NCI-H2171 (cell line): ENCODE results near the gene MMP13.
"Not testable (repeated sequence)": the region's sequence is repeated elsewhere in the genome, so short reads cannot be mapped to it uniquely, and the experiment has no call there.

ENCODE experiments used
- DNase-seq: peaks from one replicate; lab custom pipeline; 2025; lab: John Stamatoyannopoulos, UW

MMP13 gene

DNA sequence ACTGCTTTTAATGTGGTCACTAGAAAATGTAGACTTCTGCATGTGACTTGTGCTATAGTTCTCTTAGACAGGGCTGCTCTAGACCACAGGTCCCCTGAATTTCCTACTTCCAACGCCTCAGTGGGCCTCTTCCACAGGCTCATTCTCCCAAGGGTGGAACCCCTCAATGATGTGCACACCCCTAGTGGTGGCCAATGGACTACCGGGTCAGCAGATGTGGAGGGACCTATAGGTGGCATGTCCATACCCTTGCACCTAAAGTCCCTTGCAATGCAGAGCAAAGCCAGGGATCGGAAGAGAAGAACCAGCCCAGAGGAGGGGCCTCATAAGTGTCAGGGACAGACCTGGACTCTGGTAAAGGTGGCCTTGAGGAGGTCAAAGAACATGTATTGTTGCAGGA lies 20.0 kb downstream of the MMP13 start:
- DNase-seq: no peak

DNA sequence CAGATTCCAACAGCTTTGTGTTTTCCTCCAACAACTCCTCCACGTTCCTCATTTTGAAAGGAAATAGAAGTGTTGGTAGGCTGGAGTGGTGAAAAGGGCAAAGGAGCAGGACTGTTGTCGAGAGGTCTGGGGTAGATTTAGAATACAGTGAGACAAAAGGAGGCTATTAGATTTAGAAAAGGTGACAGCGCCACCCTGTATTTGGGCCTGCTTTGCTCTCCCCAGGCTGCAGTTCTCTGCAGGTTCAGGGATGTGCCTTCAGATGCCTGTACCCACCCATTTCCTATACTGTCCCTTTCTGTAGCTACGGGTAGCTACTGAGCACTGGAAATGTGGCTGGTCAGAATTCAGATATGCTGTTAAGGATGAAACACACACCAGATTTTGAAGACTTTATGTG lies 20.8 kb downstream of the MMP13 start:
- DNase-seq: no peak

DNA sequence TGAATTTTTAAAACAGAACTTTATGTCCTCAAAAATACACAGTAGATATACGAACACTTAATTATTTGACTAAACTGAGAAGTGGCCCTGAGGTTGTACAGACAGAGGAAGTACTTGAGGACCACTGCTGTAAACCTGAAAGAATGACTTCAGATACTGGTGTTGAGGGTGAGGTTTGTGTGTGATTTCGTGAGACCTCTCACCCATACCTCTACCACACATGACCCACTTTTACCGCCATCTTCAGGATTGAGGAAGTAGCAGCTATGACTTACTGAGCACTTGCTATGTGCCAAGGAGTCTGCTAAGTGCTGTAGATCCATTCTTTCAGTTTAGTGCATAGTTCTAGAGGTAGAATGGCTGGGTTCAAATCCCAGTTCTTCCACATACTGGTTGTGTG lies 21.9 kb downstream of the MMP13 start:
- no peak for DNase-seq

DNA sequence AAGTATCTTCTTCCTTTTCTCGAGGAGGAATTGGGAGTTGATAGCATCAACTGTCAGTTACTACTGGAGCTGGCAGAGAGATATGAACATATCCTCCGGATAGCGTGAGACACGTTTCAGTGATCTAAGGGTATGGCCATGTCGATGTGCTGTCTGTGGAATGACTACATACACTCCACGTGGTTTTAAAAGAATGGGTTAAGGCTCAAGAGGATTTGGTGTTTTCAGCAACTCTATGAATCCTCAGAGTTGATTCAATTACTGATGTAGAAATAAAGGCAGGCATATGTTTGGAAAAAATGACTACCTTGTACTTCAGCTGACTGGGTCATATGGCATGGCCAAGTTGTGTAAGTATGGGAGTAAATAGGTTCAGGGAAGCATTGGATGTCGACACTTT lies 22.9 kb downstream of the MMP13 start:
- no peak for DNase-seq

DNA sequence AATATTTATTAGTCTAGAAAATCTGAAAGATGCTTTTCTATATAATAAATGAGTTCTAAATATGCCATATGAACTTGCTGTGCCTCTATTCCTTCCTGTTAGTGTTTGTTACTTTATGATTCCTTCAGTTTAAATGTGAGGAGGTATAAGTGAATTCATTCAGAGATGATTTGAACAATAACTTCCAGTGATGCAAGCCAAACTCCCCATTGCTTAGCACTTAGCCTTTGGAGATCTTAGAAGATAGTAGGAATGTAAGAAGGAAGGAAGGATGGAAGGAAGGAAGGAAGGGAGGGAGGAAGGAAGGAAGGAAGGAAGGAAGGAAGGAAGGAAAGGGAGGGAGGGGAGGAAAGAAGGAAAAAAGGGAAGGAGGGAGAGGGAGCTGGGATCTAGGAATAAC lies 25.1 kb downstream of the MMP13 start:
- no peak for DNase-seq

DNA sequence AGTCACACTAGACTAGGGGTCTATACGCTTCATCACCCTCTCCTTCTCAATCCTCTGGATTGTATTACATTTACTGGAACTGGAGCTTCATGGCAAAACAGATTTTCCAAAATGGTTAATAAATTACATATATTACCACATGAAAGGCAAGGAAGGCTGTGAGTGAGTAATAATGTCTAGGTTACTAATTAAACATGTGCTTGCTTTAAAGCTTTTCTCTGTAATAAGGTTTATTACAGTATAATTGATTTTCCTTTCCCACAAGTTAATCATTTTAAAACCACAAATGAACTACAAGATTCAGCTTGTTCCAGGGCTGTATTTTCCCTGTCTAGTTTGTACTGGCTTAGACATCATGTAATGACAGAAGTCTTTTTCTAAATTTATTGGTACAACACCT lies 25.6 kb downstream of the MMP13 start:
- no peak for DNase-seq

DNA sequence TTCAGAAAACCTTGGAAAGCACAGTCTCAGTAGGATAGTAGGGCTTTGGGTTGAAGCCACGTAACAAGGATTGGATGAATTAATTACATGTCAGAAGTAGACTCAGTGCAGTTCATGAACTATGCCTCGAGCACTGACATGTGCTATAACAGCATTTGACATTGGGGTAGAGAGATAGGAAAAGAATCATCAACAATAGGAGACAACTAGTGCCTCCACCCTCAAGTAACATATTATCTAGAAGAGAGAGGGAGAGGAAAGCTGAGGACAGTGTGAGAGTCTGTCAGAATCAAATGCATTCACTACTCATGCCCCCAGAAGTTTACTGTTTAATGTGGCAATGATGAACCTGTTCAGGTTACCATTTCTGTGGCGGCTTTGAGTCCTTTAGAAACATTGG lies 26.4 kb downstream of the MMP13 start:
- no peak for DNase-seq

DNA sequence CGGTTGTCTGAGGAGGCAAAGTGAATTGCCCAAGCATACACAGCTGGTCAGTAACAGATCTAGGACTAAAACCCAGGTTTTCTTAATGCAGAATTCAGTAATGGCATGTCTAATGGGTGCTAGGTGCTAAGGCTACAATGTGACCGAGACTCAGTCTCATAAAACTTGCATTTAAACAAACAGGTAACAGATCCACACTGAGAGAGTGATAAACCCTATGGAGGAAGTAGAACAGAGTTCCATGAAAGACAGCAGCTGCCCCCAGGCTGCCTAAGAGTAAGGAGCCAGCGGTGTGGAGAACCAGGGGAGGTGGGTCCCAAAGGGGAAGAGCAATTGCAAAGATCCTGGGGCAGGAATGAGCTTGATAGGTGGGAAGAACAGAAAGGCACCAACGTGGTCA lies 27.3 kb downstream of the MMP13 start:
- no peak for DNase-seq

DNA sequence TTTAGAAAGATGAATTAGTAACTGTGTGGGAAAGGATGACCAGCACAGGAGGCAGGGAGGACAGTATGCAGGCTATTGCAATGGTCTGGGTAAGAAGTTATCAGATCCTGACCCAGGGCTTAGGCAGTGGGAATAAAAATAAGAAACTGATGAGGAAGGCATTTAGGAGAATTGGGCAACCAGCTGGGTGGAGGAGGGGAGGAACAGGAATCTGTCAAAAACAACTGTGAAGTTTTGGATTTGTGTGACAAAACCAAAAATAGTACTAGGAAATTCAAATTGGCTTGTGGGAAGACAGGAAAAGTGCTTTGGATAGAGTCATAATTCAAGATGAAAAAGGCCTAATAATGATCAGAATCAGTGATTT lies 27.9 kb downstream of the MMP13 start:
- no peak for DNase-seq

DNA sequence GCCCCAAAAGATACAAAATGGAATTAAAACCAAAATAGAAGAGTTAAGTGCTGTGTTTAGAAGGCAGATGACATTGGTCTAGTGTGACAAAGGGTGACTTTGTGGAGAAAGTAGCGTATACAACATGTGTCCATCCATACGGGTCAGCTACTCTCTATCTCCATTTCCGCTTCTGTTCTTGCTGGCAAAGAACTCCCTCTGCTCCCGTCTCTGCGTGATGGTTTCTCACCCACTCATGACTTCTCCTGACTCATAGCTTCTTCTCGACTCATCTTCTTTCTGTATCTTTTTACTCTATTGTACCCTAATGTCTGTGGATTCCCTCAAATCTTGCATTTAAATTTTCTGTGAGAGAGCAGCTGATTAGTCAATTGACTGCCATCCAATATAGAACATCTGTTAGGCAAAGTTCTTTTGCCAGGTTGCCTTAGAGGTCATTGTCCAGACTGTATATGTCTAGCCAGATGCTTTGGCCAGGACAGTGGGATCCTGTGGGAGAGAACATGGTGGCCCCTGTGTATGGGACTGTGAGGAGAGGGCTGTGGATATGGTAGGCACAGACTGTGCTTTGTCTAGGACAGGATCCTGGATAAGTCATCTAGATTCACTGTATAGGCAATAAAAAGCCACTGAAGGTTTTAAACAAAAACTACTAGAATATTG lies 28.4 kb downstream of the MMP13 start:
- no peak for DNase-seq

DNA sequence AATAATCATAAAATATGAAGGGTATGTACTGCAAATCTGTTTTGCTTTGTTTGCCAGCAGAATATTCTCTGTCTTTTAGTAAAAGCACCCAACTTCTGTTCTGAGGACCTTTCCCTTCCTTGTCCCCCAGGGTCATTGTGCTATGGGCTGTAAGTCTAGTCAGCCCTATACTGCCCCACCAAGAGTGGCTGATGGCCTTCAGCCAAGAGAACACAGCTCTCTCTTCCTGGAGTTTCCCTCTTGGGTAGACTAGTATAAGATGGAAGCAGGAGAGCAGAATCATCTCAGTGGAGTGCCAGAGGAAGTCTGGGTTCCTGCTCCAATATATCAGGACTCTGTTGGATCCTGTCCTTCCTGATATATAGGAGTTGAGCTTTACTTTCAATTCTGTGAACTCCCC lies 29.0 kb downstream of the MMP13 start:
- DNase-seq: no peak

DNA sequence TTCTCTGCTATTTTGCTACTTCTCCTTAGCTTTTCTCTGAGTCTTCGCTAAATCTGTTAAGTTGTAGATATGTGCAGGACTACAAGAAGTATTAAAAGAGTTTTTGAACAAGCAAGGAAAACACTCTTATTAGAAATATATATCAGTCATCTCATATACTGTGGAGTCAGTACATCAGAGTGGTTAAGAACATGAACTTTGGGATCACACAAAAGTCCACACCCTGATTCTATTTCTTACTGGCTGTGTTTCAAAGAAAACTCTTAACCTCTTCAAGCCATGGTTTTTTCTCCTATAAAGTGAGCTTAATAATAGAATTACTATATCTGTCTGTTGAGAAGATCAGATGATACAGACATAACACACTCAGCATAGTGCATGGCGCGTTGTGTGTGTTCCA lies 29.5 kb downstream of the MMP13 start:
- no peak for DNase-seq

DNA sequence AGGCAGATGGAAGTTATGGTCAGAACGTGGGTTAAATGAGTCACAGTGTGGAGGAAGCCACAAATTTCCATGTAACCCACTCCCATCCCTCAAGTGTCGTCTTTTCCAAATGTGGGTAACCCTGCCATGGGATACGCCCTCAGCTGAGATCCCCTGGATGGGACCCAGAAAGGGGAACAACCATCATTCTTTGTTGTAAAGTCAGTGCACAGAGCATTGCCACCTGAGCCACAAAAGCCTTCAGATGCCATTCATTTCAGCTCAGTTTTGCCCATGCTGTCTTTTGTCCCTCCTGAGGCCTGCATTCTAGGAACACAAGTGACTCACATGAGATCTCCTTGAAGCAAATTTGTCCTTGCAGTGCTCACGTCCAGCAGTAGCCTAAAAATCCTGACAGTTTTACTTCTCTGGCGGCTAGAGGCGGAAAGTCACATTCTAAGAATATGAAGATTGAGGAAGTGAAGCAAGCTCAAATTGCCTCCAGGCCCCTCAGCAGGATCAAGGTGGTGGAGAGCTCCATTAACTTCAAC lies 30.6 kb downstream of the MMP13 start:
- DNase-seq: no peak

DNA sequence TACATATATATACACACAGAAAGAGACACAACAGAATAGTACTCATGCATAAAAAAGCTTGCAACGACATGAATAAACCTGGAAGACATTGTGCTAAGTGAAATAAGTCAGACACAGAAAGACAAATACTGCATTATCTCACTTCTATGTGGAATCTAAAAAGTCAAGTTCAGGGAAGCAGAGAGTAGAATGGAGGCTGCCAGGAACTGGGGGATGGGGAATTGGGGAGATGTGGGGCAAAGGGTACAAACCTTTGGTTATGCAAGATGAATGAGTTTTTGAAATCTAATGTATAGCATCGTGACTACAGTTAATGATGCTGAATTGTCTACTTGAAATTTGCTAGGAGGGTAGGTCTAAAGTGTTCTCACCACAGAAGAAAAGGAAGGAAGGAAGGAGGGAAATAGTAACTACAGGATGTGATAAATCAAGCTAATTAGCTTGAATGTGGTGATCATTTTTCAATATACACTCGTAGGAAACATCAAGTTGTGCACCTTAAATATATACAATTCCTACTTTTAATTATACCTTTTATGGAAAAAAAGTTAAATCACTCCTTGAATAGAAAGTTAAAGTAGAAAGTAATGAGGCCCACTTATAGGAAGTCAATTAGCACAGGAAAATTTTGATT lies 33.8 kb downstream of the MMP13 start:
- no peak for DNase-seq

DNA sequence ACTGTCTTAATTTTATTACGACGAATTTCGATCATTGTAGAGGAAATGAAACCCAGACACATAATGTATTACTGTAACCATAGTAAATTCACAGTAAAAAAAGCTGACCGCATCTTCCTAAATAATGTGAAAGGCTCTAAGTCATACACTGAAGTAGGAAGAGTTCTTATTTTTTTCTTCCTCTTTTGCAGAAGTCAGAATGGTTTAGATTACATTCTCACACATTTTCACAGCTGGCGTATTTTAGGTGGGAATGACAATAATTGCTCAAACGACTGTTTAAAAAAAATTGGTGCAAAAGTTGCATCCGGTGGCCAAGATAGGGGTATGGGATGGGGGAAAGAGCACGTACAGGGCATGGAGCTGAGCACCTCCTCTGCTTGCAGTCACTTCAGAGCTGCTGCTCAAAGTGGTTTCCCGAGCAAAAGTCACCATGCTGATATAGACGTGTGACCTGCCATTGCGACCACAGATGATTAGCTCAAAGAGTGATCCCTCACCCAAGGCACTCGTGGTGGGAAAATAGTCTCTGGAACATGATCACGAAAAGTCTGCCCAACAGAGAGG lies 35.3 kb downstream of the MMP13 start:
- DNase-seq: no peak

DNA sequence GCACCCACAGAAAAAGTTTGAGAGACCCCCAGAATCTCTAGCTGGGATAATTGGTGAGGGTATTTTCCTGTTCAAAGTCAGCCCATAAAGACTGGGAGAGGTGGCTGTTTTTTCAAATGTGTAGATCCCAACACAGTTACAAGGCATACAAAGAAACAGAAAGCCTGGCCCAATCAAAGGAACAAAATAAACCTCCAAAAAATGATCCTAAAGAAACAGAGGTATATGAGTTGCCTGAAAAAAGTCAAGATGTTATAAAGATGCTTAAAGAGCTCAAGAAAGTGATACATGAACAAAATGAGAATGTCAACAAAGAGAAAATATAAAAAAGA lies 40.5 kb downstream of the MMP13 start:
- no peak for DNase-seq

DNA sequence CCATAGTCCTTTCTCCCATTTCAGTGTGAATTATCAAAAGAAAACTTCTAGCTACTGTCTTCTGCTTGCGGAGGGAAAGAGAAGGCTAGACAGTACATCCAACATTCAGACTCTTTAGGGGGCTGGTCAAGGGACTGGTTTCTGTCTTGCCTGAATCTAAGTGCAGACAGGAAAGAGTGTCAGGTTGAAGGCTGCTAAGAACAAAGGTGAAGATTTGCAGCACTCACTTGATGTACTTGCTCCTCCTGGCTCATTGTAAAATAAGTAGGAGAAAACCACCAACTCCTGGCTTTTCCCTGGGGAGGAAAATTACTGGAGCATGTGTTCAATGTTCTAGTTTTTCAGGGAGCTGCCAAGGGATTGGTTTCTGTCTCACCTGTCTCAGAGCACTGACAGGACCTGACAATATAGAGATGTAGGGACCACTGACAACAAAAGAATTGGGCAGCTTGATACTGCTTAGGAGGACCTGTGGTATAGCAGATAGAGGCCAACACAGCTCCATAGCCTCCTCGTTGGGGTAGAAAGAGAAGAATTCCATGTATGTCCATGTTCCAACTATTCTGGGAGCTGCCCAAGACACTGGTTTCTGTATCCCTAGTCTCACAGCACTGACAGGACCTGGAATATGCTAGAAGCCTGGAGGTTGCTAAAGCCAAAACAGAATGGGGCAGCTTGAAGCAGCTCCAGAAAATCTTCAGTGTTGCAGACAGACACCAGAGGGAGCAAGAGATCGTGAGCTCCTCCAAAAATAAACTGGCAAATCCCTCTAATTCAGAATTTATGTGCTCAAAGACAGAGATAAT lies 41.1 kb downstream of the MMP13 start:
- DNase-seq: no peak

DNA sequence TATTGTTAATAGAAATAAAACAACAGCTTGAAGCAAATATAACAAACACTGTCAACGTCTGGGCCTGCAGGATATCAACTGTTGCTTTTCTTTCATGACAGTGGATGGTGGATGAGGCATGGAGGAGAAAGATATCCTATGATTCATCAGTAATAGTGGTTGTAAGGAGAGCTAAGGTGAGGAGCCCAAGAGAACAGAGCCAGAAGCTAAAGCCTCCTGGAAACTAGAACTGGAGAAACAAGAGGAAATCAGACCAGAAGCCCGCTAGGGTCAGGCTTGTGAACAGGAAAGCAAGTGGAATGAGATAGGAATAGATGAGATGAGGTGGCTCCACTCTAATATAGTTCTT lies 43.1 kb downstream of the MMP13 start:
- DNase-seq: no peak

DNA sequence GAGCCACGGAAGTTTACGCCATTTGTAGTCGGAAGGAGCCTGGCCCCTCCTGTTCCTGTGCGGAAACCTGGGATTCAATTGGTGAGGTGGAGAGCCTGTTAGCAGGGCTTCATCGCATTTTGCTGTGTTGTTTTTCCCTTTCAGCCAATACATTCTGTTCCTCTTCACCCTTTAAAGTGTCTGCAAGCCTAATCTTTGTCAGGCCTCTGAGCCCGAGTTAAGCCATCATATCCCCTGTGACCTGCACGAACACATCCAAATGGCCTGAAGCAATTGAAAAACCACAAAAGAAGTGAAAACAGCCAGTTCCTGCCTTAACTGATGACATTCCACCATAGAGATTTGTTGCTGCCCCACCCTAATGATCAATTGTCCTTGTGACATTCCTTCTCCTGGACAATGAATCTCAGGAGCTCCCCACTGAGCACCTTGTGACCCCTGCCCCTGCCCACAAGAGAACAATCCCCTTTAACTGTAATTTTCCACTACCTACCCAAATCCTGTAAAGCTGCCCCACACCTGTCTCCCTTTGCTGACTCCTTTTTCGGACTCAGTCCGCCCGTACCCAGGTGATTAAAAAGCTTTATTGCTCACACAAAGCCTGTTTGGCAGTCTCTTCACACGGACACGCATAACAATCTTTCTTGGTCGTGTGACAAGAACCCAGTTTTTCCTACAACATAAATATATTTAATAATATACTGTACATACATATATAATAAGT lies 43.6 kb downstream of the MMP13 start:
- DNase-seq: no peak

DNA sequence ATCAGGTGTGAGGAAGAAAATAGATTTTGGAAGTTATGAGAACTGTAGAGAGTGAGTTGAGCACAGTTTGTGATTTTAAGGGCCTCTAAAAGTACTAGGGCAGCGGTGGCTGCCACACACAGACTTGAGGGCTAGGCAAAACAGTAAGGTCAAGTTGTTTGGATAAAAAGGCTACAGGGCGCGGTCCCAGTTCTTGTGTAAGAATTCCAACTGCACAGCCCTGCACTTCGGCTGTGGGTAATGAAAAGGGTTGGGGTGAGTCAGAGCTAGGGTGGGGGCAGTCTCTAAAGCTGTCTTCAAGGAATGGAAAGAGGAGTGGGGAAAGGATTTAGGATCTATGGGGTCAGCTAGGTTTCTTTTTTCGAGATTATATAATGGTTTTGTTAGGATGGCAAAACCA lies 49.7 kb downstream of the MMP13 start:
- DNase-seq: not testable (repeated sequence)

DNA sequence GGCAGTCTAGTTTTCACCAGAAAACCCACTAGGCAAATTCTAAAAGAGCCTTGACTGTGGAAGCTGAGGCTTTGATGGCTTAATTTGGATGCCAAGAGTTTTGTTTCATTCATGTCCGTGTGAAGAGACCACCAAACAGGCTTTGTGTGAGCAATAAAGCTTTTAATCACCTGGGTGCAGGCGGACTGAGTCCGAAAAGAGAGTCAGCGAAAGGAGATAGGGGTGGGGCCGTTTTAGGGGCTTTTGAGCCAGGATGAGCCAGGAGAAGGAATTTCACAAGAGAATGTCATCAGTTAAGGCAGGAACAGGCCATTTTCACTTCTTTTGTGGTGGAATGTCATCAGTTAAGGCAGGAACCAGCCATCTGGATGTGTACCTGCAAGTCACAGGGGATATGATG lies 51.6 kb downstream of the MMP13 start:
- not testable (repeated sequence) for DNase-seq

DNA sequence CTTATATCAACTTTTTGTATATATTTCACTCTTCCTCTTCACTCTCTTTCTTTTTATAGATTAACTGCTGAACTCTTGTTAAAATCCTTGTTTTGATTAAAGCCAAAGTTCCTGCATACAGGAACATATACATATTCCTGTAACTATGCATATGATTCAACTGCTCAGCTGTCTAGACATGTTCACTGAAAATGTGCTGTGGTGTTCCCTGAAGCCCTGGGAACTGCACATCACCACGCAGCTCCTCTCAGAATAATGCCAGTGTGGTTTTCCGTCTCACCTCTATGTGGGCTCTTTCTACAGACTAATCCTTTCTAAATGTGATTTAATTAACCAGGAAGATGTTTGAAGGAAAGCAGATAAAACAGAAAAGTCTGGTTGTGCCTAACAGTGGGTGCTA lies 55.2 kb downstream of the MMP13 start:
- DNase-seq: no peak
